ENCODE data around the gene PHF20.

Gene PHF20

DNA sequence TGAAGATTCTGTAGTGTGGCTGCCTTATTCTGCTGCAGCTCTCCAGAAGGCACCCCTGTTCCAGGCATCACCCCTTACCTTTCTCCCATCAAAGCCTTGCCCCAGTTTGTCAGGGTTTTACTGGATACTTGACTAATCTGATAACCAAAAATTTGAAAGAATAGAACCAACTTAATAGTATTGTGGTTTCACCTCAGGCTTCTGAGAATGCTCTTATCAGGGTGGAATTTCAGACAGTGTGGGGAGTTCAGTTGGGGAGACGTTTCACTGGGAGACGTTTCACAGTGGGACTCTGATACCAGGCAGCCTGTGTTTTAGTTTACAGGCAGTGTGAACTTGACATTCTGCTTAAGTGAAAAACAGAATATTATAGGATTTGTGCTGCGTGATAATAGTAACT is 132.0 kb downstream of the PHF20 start:
- H3K27me3 ChIP-seq (replicated peaks; ENCODE audit: insufficient read depth, low read length), result no peaks in the 10 kb centered on the region
- no peaks in the 10 kb centered on the region; the same call in 1 of the 2 replicates for H3K4me1 ChIP-seq (ENCODE audit: low read length)
- H2AFZ ChIP-seq (ENCODE audit: low read length), result no peak overlapping the region
- H4K20me1 ChIP-seq (ENCODE audit: insufficient read depth, low read length), result no peaks in the 10 kb centered on the region
- TF ChIP-seq EZH2phosphoT487 (IDR thresholded peaks at IDR 0.05; ENCODE audit: low read length) (no peak), EZH2 (optimal IDR thresholded peaks at IDR 0.05; ENCODE audit: low read depth, low read length) (no peak)
- TF ChIP-seq, protein P1, sequence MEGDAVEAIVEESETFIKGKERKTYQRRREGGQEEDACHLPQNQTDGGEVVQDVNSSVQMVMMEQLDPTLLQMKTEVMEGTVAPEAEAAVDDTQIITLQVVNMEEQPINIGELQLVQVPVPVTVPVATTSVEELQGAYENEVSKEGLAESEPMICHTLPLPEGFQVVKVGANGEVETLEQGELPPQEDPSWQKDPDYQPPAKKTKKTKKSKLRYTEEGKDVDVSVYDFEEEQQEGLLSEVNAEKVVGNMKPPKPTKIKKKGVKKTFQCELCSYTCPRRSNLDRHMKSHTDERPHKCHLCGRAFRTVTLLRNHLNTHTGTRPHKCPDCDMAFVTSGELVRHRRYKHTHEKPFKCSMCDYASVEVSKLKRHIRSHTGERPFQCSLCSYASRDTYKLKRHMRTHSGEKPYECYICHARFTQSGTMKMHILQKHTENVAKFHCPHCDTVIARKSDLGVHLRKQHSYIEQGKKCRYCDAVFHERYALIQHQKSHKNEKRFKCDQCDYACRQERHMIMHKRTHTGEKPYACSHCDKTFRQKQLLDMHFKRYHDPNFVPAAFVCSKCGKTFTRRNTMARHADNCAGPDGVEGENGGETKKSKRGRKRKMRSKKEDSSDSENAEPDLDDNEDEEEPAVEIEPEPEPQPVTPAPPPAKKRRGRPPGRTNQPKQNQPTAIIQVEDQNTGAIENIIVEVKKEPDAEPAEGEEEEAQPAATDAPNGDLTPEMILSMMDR (IDR thresholded peaks at IDR 0.05; ENCODE audit: low read length), result no peak
- no peak overlapping the region for H3K9ac ChIP-seq (ENCODE audit: low read length)
- no peaks in the 10 kb centered on the region for H3K9me2 ChIP-seq (replicated peaks; ENCODE audit: insufficient read depth, low read length)
- no peaks in the 10 kb centered on the region for H3K36me3 ChIP-seq (replicated peaks; ENCODE audit: insufficient read depth, low read length)
- no peaks in the 10 kb centered on the region for H3K79me2 ChIP-seq (ENCODE audit: low read length)
- no peak for DNase-seq
- no peak overlapping the region for H3K27ac ChIP-seq (ENCODE audit: low read length)
- H3K4me2 ChIP-seq (ENCODE audit: low read depth, low read length), result no peak overlapping the region
- H3K9me3 ChIP-seq (replicated peaks; ENCODE audit: insufficient read depth, low read length), result no peaks in the 10 kb centered on the region
- H3K4me3 ChIP-seq (ENCODE audit: low read length), result no peak overlapping the region
- H3F3A ChIP-seq (ENCODE audit: insufficient read depth, low read length), result no peaks in the 10 kb centered on the region

DNA sequence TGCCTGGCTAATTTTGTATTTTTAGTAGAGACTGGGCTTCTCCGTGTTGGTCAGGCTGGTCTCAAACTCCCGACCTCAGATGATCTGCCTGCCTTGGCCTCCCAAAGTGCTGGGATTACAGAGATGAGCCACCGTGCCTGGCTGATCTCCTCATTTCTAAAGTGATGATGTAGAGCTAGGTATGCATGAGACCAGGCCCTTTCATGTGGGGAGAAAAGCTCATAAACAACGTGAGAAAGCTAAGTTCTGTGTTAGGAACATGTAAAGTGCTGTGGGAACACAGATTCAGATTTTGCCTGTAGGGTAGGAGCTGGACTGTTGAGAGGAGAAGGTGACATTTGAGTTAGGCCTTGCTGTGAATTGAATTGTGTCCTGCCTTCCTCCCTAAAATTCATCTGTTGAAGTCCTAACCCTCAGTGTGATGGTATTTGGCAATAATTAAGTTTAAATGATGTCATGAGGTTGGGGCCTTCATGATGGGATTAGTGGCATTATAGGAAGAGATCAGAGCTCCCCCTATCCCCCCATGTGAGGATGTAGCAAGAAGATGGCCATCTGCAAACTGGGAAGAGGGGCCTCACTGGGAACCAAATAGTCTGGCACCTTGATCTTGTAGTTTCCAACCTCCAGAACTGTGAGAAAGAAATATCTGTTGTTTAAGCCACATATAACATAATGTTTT is 133.3 kb downstream of the PHF20 start:
- no peak overlapping the region for H2AFZ ChIP-seq (ENCODE audit: low read length)
- no peaks in the 10 kb centered on the region for H3K36me3 ChIP-seq (replicated peaks; ENCODE audit: insufficient read depth, low read length)
- no peaks in the 10 kb centered on the region for H4K20me1 ChIP-seq (ENCODE audit: insufficient read depth, low read length)
- DNase-seq, result no peak
- H3K79me2 ChIP-seq (ENCODE audit: low read length), result no peaks in the 10 kb centered on the region
- no peaks in the 10 kb centered on the region; the same call in 1 of the 2 replicates for H3K4me1 ChIP-seq (ENCODE audit: low read length)
- H3K27me3 ChIP-seq (replicated peaks; ENCODE audit: insufficient read depth, low read length), result no peaks in the 10 kb centered on the region
- H3K9ac ChIP-seq (ENCODE audit: low read length), result no peak overlapping the region
- no peak overlapping the region for H3K4me3 ChIP-seq (ENCODE audit: low read length)
- TF ChIP-seq EZH2phosphoT487 (IDR thresholded peaks at IDR 0.05; ENCODE audit: low read length) (no peak), EZH2 (optimal IDR thresholded peaks at IDR 0.05; ENCODE audit: low read depth, low read length) (no peak)
- TF ChIP-seq, protein P1 (IDR thresholded peaks at IDR 0.05; ENCODE audit: low read length), result no peak
- H3K9me2 ChIP-seq (replicated peaks; ENCODE audit: insufficient read depth, low read length), result no peaks in the 10 kb centered on the region
- no peaks in the 10 kb centered on the region for H3K9me3 ChIP-seq (replicated peaks; ENCODE audit: insufficient read depth, low read length)
- H3F3A ChIP-seq (ENCODE audit: insufficient read depth, low read length), result no peaks in the 10 kb centered on the region
- no peak overlapping the region for H3K27ac ChIP-seq (ENCODE audit: low read length)
- no peak overlapping the region for H3K4me2 ChIP-seq (ENCODE audit: low read depth, low read length)

DNA sequence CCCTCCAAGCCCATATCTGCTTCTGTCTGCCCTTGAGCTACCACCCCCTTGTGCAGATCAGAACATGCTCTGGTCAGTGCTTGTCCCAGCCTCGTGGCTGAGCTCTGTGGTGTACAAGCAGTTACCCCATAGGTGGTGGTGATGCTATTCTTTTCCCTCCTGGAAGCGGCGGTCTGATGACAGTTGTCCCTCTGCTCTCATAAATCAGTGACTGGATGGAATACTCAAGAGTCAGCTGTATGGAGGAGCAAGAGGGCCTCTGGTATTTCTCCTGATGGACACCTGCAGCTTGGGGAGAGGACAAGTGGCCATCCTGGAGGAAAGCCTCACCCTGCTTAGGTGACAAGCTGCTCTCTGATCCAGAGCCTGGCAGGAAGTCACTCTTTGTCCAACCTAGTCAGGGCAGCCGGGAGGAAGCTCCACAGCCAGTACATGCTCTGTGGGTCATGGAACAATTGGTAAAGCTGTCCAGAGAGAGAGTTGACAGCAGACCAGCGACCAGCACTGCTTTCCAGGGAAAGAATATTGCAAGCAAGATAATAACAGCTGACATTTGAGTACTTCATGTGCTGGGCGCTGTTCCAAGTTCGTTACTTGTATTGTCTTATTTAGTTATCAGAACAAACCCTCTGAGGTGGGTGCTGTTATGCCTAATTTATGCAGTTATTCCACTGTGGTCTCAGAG is 135.3 kb downstream of the PHF20 start:
- H3K27ac ChIP-seq (ENCODE audit: low read length), result no peak overlapping the region
- H3K4me3 ChIP-seq (ENCODE audit: low read length), result no peak overlapping the region
- H4K20me1 ChIP-seq (ENCODE audit: insufficient read depth, low read length), result no peaks in the 10 kb centered on the region
- H3K27me3 ChIP-seq (replicated peaks; ENCODE audit: insufficient read depth, low read length), result no peaks in the 10 kb centered on the region
- no peaks in the 10 kb centered on the region for H3K36me3 ChIP-seq (replicated peaks; ENCODE audit: insufficient read depth, low read length)
- TF ChIP-seq EZH2 (optimal IDR thresholded peaks at IDR 0.05; ENCODE audit: low read depth, low read length) (no peak), EZH2phosphoT487 (IDR thresholded peaks at IDR 0.05; ENCODE audit: low read length) (no peak)
- TF ChIP-seq, protein P1 (IDR thresholded peaks at IDR 0.05; ENCODE audit: low read length), result no peak
- H3K9me2 ChIP-seq (replicated peaks; ENCODE audit: insufficient read depth, low read length), result no peaks in the 10 kb centered on the region
- H2AFZ ChIP-seq (ENCODE audit: low read length), result no peak overlapping the region
- H3F3A ChIP-seq (ENCODE audit: insufficient read depth, low read length), result no peaks in the 10 kb centered on the region
- no peaks in the 10 kb centered on the region for H3K79me2 ChIP-seq (ENCODE audit: low read length)
- no peaks in the 10 kb centered on the region; the same call in 1 of the 2 replicates for H3K4me1 ChIP-seq (ENCODE audit: low read length)
- no peak overlapping the region for H3K9ac ChIP-seq (ENCODE audit: low read length)
- no peaks in the 10 kb centered on the region for H3K9me3 ChIP-seq (replicated peaks; ENCODE audit: insufficient read depth, low read length)
- DNase-seq, result no peak
- H3K4me2 ChIP-seq (ENCODE audit: low read depth, low read length), result no peak overlapping the region
